Keratinocyte (primary cell): ENCODE measurements around the gene ELK3.

Source experiments
- CTCF ChIP-seq, 3 experiments: IDR thresholded peaks in 1 of 3; conservative IDR thresholded peaks in 1 of 3; optimal IDR thresholded peaks in 1 of 3; 2 replicates in 2 of 3; 3 replicates in 1 of 3; pipeline versions ENCODE3 to v1.5.1; 2011; ENCODE audit warnings: low read length in 3 of 3, mild to moderate bottlenecking in 3 of 3, moderate library complexity in 2 of 3, control low read depth in 1 of 3, inconsistent platforms in 1 of 3; ENCODE audit not compliant: insufficient read depth in 2 of 3; ENCODE audit errors: extremely low read depth in 1 of 3
- EZH2 ChIP-seq: IDR thresholded peaks from one replicate; pipeline ENCODE4 v1.6.1; 2012; ENCODE audit warnings: inconsistent platforms, mild to moderate bottlenecking, low read length, moderate library complexity

GRCh38 chr12:96297504-96297903 is 103.3 kb downstream of the ELK3 start:
- TF ChIP-seq EZH2 (no peak), CTCF (optimal IDR thresholded peaks at IDR 0.05 in 1 of 3, IDR thresholded peaks at IDR 0.05 in 1 of 3, conservative IDR thresholded peaks at IDR 0.05 in 1 of 3; ENCODE audit: extremely low read depth in 1 of 3, insufficient read depth in 2 of 3, low read length in 3 of 3) (no peak)
